Large intestine (tissue), 3 donors: ENCODE measurements around the gene ABCC8. TPM values are rescaled to one million over a fixed set of nuclear protein-coding genes. Genes with fewer than 3 reads are reported as not detected.

Experiments used
- DNase-seq, 2 donors: peaks; one replicate each; pipeline versions ENCODE4 v3.0.0 to v3.0.0-alpha.2; 2013
- H3K27ac ChIP-seq: one replicate; pipeline ENCODE4 v1.5.1; 2013; ENCODE audit warnings: low read length
- H3K27me3 ChIP-seq: 2 replicates; pipeline ENCODE4 v1.6.1; 2013; ENCODE audit warnings: low read length; ENCODE audit not compliant: control insufficient read depth, insufficient read depth
- H3K36me3 ChIP-seq: 2 replicates; pipeline ENCODE4 v1.6.1; 2013; ENCODE audit warnings: low read length; ENCODE audit not compliant: control insufficient read depth, insufficient read depth
- H3K4me1 ChIP-seq: one replicate; pipeline ENCODE4 v1.6.1; 2013; ENCODE audit warnings: low read length; ENCODE audit not compliant: control insufficient read depth, insufficient read depth
- H3K4me3 ChIP-seq: one replicate; pipeline ENCODE4 v1.5.1; 2013; ENCODE audit warnings: low read length
- H3K9me3 ChIP-seq: one replicate; pipeline ENCODE4 v1.6.1; 2013; ENCODE audit warnings: mild to moderate bottlenecking, low read depth, low read length, moderate library complexity; ENCODE audit not compliant: control insufficient read depth
- WGBS: methylation state at CpG from one replicate; pipeline ENCODE4 v1.1.5; 2013; ENCODE audit warnings: low lambda C conversion rate; ENCODE audit not compliant: insufficient coverage; 5-methylcytosine and 5-hydroxymethylcytosine counted together
- polyA plus RNA-seq: library from polyadenylated mRNA; unstranded; fragments of 120-200 nt; gene quantifications from one replicate; pipeline ENCODE4 v1.2.1, GENCODE V29; 2013

The ABCC8 gene
- polyA plus RNA-seq, 1 donor, result 23.5 TPM

DNA sequence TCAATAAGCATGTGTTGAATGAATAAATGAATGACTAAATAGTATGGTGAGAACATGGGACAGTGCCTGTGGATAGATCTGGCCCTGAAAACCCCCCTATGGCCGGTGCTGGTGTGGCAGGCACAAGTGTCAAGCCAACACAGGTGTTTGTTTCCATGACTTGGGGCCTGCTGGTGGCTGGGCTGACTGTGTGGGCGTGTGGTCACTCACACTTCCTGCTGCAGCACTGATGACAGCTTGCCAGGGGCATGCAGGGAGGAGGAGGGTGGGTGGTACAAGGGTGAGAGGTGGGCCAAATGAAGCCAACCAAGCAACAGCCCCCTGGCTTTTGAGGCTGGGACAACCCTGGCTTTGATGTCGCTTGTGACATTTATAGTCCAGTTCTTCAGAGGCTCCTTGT lies 30.3 kb upstream of the ABCC8 start:
- Histone ChIP-seq H3K4me1 (peaks cover 4% of the 10 kb centered on the region), H3K27ac (no peak overlapping the region), H3K4me3 (no peak overlapping the region), H3K36me3 (peaks cover 52% of the 10 kb centered on the region), H3K27me3 (no peaks in the 10 kb centered on the region), H3K9me3 (no peaks in the 10 kb centered on the region)
- DNase-seq, result no peak
- no CpG with 5 or more reads among the region's 3 CpGs for WGBS

DNA sequence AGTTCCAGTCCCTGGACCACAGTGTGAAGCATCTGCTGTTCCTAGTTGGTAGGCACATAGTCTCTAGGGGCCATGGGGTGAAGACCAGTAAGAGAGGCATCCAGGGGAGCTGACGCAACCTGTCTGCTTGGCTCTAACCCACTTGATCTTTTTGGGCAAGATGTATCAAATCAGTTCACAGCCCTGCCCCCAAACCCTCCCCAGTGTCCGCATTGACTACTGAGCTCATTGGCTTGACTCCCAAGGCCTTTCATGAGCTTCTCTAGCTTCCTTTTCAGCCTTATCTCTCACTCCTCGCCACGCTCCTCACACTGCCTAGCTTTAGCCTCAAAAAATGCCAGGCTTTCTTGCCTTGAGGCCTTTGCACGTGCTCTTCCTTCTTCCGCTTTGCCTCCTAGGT lies 29.7 kb upstream of the ABCC8 start:
- H3K27me3 ChIP-seq, result no peaks in the 10 kb centered on the region
- H3K27ac ChIP-seq, result no peak overlapping the region
- H3K9me3 ChIP-seq, result no peaks in the 10 kb centered on the region
- H3K36me3 ChIP-seq, result peaks cover 51% of the 10 kb centered on the region
- peaks cover 4% of the 10 kb centered on the region for H3K4me1 ChIP-seq
- no peak overlapping the region for H3K4me3 ChIP-seq
- WGBS, result 80% methylated on average over 1 of the region's 6 CpGs
- DNase-seq, result no peak

DNA sequence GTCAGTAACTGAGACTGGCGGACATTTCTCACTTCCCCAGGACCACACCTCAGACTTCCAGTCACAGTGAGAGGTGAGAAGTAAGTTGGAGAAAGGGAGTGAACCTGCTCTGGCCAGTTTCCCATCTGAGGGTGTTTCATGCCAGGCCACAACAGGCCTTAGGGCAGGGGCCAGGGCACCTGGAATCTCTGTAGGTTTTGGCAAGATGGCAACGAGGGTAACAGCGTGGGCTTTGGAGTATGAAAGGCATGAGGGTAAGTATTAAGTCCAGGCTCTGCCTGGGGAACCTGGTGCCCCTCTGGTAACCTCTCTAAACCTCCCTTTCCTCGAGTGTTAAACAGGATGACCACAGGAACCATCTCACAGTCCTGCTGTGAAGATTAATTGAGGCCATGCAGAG lies 28.5 kb upstream of the ABCC8 start:
- H3K9me3 ChIP-seq, result no peaks in the 10 kb centered on the region
- H3K27ac ChIP-seq, result no peak overlapping the region
- WGBS, result no CpG with 5 or more reads among the region's 4 CpGs
- peaks cover 51% of the 10 kb centered on the region for H3K36me3 ChIP-seq
- H3K4me3 ChIP-seq, result no peak overlapping the region
- no peaks in the 10 kb centered on the region for H3K27me3 ChIP-seq
- DNase-seq, result no peak
- H3K4me1 ChIP-seq, result peaks cover 4% of the 10 kb centered on the region

DNA sequence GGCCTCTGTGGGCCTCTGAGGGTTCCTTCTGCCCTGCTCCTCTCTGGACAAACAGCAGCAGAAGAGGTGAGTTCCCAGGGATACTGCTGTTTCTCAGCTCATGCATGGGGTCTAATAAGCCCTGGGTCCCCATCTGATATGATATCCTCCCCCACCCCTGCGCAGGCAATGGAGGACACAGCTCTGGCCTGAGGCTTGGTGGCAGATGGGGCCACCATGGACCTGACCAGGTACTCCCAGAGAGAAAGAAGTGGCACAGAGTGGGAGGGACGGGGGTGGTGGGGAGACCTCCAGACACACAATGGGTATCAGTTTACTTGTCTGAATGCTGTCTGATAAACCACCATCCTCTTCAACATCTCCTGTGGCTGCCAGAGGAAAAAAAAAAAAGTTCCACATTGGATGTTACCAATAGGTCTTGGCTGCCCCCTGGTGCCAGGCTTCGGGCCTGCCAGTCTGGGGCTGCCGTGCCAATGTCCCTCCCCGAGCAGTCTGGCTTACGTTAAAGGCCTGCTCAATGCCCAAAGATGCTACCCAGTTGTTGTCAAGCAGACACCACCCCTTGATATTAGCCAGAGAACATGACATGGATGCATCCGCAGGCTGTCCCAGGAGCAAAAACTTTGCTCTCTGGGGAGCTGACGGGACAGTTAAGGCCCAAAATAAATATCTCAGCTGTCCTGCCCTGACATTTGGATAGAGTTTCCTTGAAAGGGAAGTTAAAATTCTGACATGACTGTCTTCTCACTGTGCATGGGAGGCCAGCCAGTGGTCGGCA lies 27.9 kb upstream of the ABCC8 start:
- no CpG with 5 or more reads among the region's 9 CpGs for WGBS
- Histone ChIP-seq H3K27me3 (no peaks in the 10 kb centered on the region), H3K27ac (no peak overlapping the region), H3K9me3 (no peaks in the 10 kb centered on the region), H3K4me3 (no peak overlapping the region), H3K4me1 (peaks cover 4% of the 10 kb centered on the region), H3K36me3 (peaks cover 53% of the 10 kb centered on the region)
- DNase-seq, result peak; percentile 36

DNA sequence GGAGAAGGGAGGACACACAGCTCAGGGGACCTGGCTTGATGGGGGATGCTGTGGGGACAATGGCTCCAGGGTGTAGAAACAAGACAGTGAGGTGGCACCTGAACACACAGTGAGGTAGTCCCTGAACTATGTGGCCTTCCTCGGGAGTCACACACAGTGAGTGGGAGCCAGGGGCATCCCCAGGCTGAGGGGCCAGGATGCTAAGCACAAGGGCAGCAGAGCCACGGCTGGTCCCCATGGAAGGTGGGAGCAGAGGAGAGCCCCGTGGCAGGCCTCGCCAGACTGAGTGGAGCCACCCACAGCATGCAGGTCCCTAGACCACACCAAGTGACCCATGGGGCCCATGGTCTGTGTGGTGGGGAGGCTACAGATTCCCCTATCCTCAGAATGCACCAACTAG lies 26.0 kb upstream of the ABCC8 start:
- no peak overlapping the region for H3K4me3 ChIP-seq

DNA sequence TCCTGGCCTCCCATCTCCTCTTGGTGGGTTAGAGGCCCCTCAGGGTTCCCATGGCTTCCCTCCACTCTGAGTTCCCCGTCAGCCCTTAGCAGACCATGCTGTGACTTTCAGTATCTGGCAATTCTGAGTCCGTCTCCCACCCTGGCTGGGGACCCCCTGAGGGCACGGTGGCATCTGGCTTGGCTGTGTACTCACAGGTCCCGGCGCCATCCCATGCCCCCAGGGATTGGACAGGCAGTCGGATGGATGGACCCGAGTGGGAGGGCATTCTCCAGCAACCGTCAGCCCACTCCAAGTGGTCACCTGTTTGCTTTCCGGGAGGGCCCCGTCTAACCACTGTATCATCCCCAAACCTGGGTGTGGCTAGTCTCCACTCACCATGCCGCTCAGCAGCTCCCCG lies 24.0 kb upstream of the ABCC8 start:
- Histone ChIP-seq H3K4me3 (no peak overlapping the region), H3K27ac (no peak overlapping the region), H3K9me3 (no peaks in the 10 kb centered on the region), H3K4me1 (no peaks in the 10 kb centered on the region), H3K36me3 (peaks cover 72% of the 10 kb centered on the region), H3K27me3 (no peaks in the 10 kb centered on the region)
- no CpG with 5 or more reads among the region's 12 CpGs for WGBS
- no peak for DNase-seq

More for the DNA sequence above, 26.0 kb upstream of the ABCC8 start:
- H3K36me3 ChIP-seq, result peaks cover 62% of the 10 kb centered on the region
- no peak overlapping the region for H3K27ac ChIP-seq
- whole genome bisulfite sequencing, result no CpG with 5 or more reads among the region's 4 CpGs
- DNase-seq, result no peak
- H3K4me1 ChIP-seq, result no peaks in the 10 kb centered on the region
- H3K27me3 ChIP-seq, result no peaks in the 10 kb centered on the region
- no peaks in the 10 kb centered on the region for H3K9me3 ChIP-seq

DNA sequence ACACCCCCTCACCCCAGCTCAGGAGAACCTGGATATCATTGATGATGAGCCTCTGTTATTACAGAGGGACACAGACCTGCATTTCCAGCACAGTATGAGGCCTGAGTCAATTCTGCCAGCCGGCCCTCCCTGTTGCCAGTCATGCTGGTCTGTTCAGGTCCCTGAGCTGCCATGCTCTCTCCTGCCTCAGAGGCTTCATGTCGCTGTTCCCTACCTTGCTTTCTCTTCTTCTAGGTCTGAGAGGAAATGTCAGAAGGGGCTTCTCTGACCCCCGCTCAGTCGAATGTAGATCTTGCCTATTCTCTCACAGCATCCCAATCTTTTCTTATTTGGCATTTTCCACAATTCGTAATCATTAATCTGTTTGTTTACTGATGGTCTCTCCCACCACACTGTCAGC lies 21.8 kb upstream of the ABCC8 start:
- no peaks in the 10 kb centered on the region for H3K27me3 ChIP-seq
- no peaks in the 10 kb centered on the region for H3K4me1 ChIP-seq
- DNase-seq, result no peak
- H3K9me3 ChIP-seq, result no peaks in the 10 kb centered on the region
- peaks cover 78% of the 10 kb centered on the region for H3K36me3 ChIP-seq
- 100% methylated on average over 1 of the region's 5 CpGs for WGBS
- H3K4me3 ChIP-seq, result no peak overlapping the region
- no peak overlapping the region for H3K27ac ChIP-seq

DNA sequence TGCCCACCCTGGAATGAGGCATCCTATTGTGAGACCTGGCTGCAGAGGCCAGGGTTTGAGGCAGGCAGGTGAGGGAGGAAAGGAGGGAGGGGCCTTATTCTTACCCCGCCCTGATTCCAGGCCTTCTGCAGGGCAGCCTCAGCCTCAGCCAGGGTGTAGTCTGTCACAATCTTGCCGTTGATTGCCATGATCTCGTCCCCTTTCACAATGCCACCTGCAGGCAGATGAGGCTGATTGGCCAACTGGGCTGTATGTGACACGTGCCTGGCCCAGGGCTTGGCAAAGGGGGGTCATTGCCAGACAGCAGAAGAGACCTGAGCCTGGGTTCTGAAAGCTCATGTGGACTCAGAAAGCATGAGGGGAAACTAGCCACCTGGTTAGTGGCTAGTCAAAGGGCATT lies 21.4 kb upstream of the ABCC8 start:
- no peak overlapping the region for H3K4me3 ChIP-seq
- no peaks in the 10 kb centered on the region for H3K27me3 ChIP-seq
- H3K4me1 ChIP-seq, result no peaks in the 10 kb centered on the region
- DNase-seq, result peak; percentile 61 to 67
- H3K9me3 ChIP-seq, result no peaks in the 10 kb centered on the region
- WGBS, result no CpG with 5 or more reads among the region's 4 CpGs
- peaks cover 75% of the 10 kb centered on the region for H3K36me3 ChIP-seq
- H3K27ac ChIP-seq, result no peak overlapping the region

DNA sequence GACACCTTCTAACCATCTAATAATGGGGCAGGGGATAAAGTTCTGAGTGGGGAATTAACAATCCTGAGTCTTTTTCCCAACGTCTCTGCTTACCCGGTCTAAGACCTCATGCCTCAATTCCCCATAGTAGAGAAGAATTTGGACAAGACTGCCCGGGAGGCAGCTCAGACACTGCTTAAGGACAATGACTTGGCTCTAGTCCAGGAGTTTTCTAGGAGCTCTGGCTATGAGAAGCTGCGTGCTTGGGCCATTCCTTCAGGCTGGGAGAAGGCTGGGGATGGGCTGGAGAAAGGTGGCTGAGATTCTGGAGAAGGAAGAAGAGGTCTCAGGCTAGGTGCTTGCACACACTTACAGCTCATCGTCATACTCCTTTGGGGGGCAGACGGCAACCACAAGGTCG lies 19.8 kb upstream of the ABCC8 start:
- no peak overlapping the region for H3K27ac ChIP-seq
- WGBS, result no CpG with 5 or more reads among the region's 7 CpGs
- no peaks in the 10 kb centered on the region for H3K27me3 ChIP-seq
- peaks cover 70% of the 10 kb centered on the region for H3K36me3 ChIP-seq
- H3K4me3 ChIP-seq, result no peak overlapping the region
- DNase-seq, result no peak
- no peaks in the 10 kb centered on the region for H3K9me3 ChIP-seq
- no peaks in the 10 kb centered on the region for H3K4me1 ChIP-seq

DNA sequence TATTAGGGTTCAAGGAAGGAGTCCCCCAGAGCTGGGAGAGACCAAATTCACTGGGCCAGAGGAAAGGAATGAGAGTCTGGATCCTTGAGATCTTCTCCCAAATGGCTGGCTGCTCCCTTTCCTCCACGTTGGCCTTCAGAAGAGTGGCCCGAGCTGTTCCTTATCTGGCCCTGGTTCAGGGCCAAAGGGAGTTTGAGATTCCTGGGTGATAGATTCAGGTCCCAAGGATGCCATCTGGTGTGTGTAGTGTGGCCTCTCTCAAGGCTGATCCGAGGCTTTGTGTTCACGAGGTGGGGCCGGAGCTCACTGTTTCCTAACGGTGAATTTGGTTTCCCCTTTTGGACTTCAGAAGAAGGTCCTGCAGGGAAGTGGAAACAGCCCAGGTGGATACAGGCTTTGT lies 17.4 kb upstream of the ABCC8 start:
- WGBS, result no CpG with 5 or more reads among the region's 6 CpGs
- Histone ChIP-seq H3K27ac (no peak overlapping the region), H3K9me3 (no peaks in the 10 kb centered on the region), H3K27me3 (no peaks in the 10 kb centered on the region), H3K36me3 (peaks cover 46% of the 10 kb centered on the region), H3K4me3 (no peak overlapping the region), H3K4me1 (no peaks in the 10 kb centered on the region)
- DNase-seq, result no peak

DNA sequence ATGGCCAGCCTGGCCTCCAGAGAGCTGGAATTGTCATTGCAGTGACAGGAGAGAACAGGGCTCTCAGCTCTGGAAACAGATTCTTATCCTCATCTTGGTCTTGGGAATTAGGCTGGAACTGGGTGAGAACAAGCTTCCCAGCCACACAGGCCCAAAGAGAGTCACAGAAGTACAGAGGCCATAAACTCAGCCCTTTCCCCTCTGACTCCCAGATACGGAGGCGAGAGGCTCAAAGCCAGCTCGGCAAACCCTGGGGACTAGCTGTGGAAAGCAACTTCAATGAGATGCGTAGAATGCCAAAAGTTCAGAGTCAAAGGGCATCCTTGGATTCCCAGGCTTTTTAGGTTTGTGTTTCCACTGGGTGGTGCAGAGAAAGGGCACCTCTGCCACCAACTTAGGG lies 14.3 kb upstream of the ABCC8 start:
- no peak overlapping the region for H3K4me3 ChIP-seq
- WGBS, result no CpG with 5 or more reads among the region's 4 CpGs
- DNase-seq, result no peak
- no peak overlapping the region for H3K27ac ChIP-seq
- peaks cover 20% of the 10 kb centered on the region for H3K36me3 ChIP-seq
- H3K4me1 ChIP-seq, result peaks cover 7% of the 10 kb centered on the region
- H3K27me3 ChIP-seq, result no peaks in the 10 kb centered on the region
- H3K9me3 ChIP-seq, result no peaks in the 10 kb centered on the region
